Kidney epithelial cell (primary cell): ENCODE data around the gene BRINP1. TPM values are rescaled to one million over a fixed set of nuclear protein-coding genes. Genes with fewer than 3 reads are reported as not detected.
"Not testable (repeated sequence)": the region's sequence is repeated elsewhere in the genome, so short reads cannot be mapped to it uniquely, and the experiment has no call there.

Experiments used
- DNase-seq: peaks from one replicate; pipeline ENCODE4 v3.0.0-alpha.2; 2010; ENCODE audit warnings: low read depth
- H3K27me3 ChIP-seq: 2 replicates; pipeline ENCODE4 v1.6.0; 2011; ENCODE audit warnings: low read length; ENCODE audit not compliant: control insufficient read depth, insufficient read depth
- H3K36me3 ChIP-seq: 2 replicates; pipeline ENCODE4 v1.5.1; 2011; ENCODE audit warnings: low read length; ENCODE audit not compliant: control insufficient read depth, insufficient read depth
- H3K4me3 ChIP-seq: 2 replicates; pipeline ENCODE4 v1.5.1; 2011; ENCODE audit warnings: low read depth, mild to moderate bottlenecking, control low read depth, low read length
- CTCF ChIP-seq: IDR thresholded peaks from 2 replicates; pipeline ENCODE4 v1.5.1; 2011; ENCODE audit warnings: mild to moderate bottlenecking, moderate library complexity, low read length, control low read depth, inconsistent platforms; ENCODE audit not compliant: insufficient read depth, poor library complexity, severe bottlenecking
- total RNA-seq: library from RNA; depleted of rRNA; stranded (reverse); fragments of >200 nt; gene quantifications from 2 replicates; pipeline ENCODE4 v1.2.3, GENCODE V29; 2015

BRINP1 gene
- total RNA-seq, 1 donor from 2014 or later = 0.29 TPM

GRCh38 chr9:119180897-119181296 lies 188.3 kb downstream of the BRINP1 start:
- no peak for TF ChIP-seq CTCF
- DNase-seq = no peak
- no peaks in the 10 kb centered on the region for H3K36me3 ChIP-seq
- no peaks in the 10 kb centered on the region for H3K27me3 ChIP-seq
- no peak overlapping the region for H3K4me3 ChIP-seq

GRCh38 chr9:119179701-119180100 lies 189.5 kb downstream of the BRINP1 start:
- Histone ChIP-seq H3K36me3 (no peaks in the 10 kb centered on the region), H3K27me3 (no peaks in the 10 kb centered on the region), H3K4me3 (no peak overlapping the region)
- DNase-seq = no peak
- TF ChIP-seq CTCF = no peak

GRCh38 chr9:119177196-119177595 lies 192.0 kb downstream of the BRINP1 start:
- no peak for TF ChIP-seq CTCF
- Histone ChIP-seq H3K36me3 (no peaks in the 10 kb centered on the region), H3K27me3 (no peaks in the 10 kb centered on the region), H3K4me3 (no peak overlapping the region)
- DNase-seq = no peak

- Histone ChIP-seq H3K27me3 (no peaks in the 10 kb centered on the region), H3K4me3 (no peak overlapping the region), H3K36me3 (no peaks in the 10 kb centered on the region)
- DNase-seq = no peak
- no peak for TF ChIP-seq CTCF
These were observed 193.7 kb downstream of the BRINP1 start for GRCh38 chr9:119175581-119175980.

GRCh38 chr9:119169222-119169621 lies 200.0 kb downstream of the BRINP1 start:
- peak overlapping the region; percentile 28 for H3K4me3 ChIP-seq
- not testable (repeated sequence) for DNase-seq, H3K27me3 ChIP-seq, H3K36me3 ChIP-seq

- DNase-seq = no peak
- H3K27me3 ChIP-seq = no peaks in the 10 kb centered on the region
These were observed 201.4 kb downstream of the BRINP1 start for GRCh38 chr9:119167876-119168275.

More at GRCh38 chr9:119167876-119168275, 201.4 kb downstream of the BRINP1 start:
- TF ChIP-seq CTCF = no peak
- no peaks in the 10 kb centered on the region for H3K36me3 ChIP-seq
- H3K4me3 ChIP-seq = no peak overlapping the region
